Measurements from ENCODE around the gene SPOCK1.

- no peak for TF ChIP-seq REST (IDR thresholded peaks at IDR 0.05; ENCODE audit: low read depth)
- TF ChIP-seq CTCF (IDR thresholded peaks at IDR 0.05 in 2 of 3, conservative IDR thresholded peaks at IDR 0.05 in 1 of 3; ENCODE audit: borderline replicate concordance in 1 of 3, insufficient read depth in 1 of 3, low read depth in 2 of 3, low read length in 2 of 3) = no peak
- TF ChIP-seq CEBPB (IDR thresholded peaks at IDR 0.05; ENCODE audit: low read depth) = no peak
- no peak for TF ChIP-seq EZH2 (IDR thresholded peaks at IDR 0.05)
- TF ChIP-seq EZH2phosphoT487 (IDR thresholded peaks at IDR 0.05; ENCODE audit: borderline replicate concordance) = no peak
- TF ChIP-seq YY1 (IDR thresholded peaks at IDR 0.05; ENCODE audit: extremely low read depth, insufficient replicate concordance, low read depth, low read length) = no peak
- TF ChIP-seq SP1 (IDR thresholded peaks at IDR 0.05; ENCODE audit: low read depth) = no peak
- TF ChIP-seq POLR2AphosphoS5 (IDR thresholded peaks at IDR 0.05; ENCODE audit: low read depth, low read length) = no peak
- no peak for TF ChIP-seq RAD21 (IDR thresholded peaks at IDR 0.05; ENCODE audit: low read depth)
Observed at GRCh38 chr5:137291436-137291835, 207.7 kb downstream of the SPOCK1 start.

All from HCT116 (cell line).